Motor neuron (in vitro differentiated cells): ENCODE results near the gene MPC1L. TPM values are rescaled to one million over a fixed set of nuclear protein-coding genes. Genes with fewer than 3 reads are reported as not detected.

Experiments
- ATAC-seq, 8 experiments: fragments of 200-7000 bp; cut with Tn5 transposase; replicated peaks in 6 of 8; 2 replicates each; pipeline ENCODE4 v1.8.0; 2021; ENCODE audit warnings: mild to moderate bottlenecking in 8 of 8, moderate library complexity in 8 of 8
- H3K27ac ChIP-seq, 2 donors: fragments of 250-450 bp; sonication (Bioruptor Pico); 2 replicates each; pipeline ENCODE4 v1.9.0; 2021; ENCODE audit warnings: antibody characterized with exemption in 2 of 2, mild to moderate bottlenecking in 2 of 2, moderate library complexity in 1 of 2
- H3K4me1 ChIP-seq, 2 donors: fragments of 250-450 bp; sonication (Bioruptor Pico); replicated peaks in 1 of 2; 2 replicates each; pipeline ENCODE4 v1.6.1; 2021; ENCODE audit warnings: antibody characterized with exemption in 2 of 2, mild to moderate bottlenecking in 2 of 2, moderate library complexity in 1 of 2
- H3K4me3 ChIP-seq, 5 donors: fragments of 250-450 bp; sonication (Bioruptor Pico); 2 replicates each; pipeline ENCODE4 v1.9.0; 2021; ENCODE audit warnings: antibody characterized with exemption in 5 of 5, mild to moderate bottlenecking in 5 of 5, moderate library complexity in 4 of 5
- WGBS, 10 experiments: fragments of 450-650 bp; shearing (Covaris generic); methylation state at CpG; one replicate each; pipeline ENCODE4 v1.0.0; 2022; 5-methylcytosine and 5-hydroxymethylcytosine counted together
- in situ Hi-C, 9 experiments: fragments of 400-800 bp; cut with MboI; loops; one replicate each; pipeline ENCODE4 v1.15.0; 2021; ENCODE audit warnings: low sequenced_read_pairs in 9 of 9, low pct_unique_long_range_greater_than_20kb in 2 of 9; ENCODE audit not compliant: unreplicated experiment in 9 of 9
- total RNA-seq, 8 experiments: library from RNA; unstranded; fragments of 300-600 nt; gene quantifications; 2 replicates each; pipeline versions ENCODE4 v1.2.3 to v1.2.4, GENCODE V29; 2022

The MPC1L gene
- total RNA-seq, 8 experiments from 2014 or later = not detected

DNA sequence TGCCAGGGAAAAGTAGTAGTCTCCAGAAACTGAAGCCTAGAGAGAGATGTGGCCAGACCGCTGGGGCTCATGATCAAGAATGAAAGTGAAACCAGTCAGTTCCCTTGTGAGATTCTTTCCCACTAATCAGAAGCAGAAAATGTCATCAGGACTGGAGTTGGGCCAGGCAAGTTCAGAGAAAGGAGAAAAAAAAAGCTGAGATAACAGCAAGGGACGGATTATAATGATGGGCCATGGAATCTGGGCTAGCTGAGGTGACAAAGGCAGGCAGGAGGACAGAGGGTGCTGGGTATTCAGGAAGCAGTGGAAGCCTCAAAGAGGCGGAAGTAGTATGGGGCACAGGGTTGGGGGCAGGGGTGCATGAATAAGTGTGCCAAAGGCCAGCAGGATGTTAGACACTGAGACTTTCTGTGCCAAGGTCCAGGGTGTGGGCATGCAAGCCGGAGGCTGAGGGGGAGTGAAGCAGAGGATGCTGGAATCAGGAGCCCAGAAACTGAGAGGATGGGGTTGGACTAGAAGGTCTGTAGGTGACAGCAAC lies 21.7 kb downstream of the MPC1L start:
- in situ Hi-C loops = no loop called here

DNA sequence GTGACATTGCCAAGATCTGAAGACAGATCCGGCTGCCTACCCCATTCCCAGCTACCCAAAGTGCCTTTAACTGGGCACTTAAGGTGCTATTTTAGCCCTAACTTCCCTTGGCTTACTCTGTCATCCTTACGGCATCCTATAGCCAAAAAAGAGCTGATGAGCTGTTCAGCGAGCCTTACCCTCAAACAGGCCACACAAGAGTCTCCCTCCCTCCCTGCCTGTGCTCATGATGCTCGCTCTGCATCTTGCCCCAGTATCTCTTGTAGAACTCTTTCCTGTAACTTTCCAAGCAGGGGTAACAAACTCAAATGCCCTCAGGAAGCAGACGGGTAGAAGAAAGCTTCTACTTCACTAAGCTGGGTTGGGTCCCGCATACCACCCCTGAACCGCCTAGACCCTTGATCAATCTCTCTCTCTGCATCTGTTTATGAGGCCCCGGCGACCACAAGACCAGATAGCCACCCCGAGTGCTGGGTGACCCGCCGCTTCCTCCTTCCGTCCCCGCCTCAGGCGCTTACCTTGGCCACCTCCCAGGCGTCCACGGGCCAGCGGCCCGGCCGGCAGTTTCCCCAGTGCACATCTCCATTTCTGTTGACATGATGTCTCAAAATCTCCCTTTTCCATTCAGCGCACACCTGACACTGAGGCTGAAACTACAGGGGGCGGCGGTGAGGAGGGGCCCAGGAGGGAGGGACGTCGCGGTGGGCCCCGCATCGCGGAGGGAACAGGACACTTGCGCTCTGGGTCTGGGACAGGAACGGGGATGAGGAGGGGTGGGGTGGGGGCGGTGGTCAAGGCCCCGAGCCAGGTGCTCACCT lies 23.5 kb downstream of the MPC1L start:
- ATAC-seq = peak; percentile 38 to 61 (median 50)
- peaks cover 0 to 4% of the 10 kb centered on the region in 2 donors for H3K4me1 ChIP-seq
- WGBS, 10 experiments = 0% methylated on average over 1 of the region's 33 CpGs; no CpG with 5 or more reads in 8 of the 10 experiments
- H3K27ac ChIP-seq = peak overlapping the region; percentile 40 to 76
- H3K4me3 ChIP-seq = peak overlapping the region; percentile 65 to 91 (median 66)
- in situ Hi-C loops = no loop called here

More for the DNA sequence above, 21.7 kb downstream of the MPC1L start:
- Histone ChIP-seq H3K4me3 (no peak overlapping the region), H3K27ac (no peak overlapping the region), H3K4me1 (peaks cover 0 to 4% of the 10 kb centered on the region in 2 donors)
- 33 to 89% (median 89%) methylated on average over 1 to 2 of the region's 4 CpGs; no CpG with 5 or more reads in 7 of the 10 experiments for WGBS, 10 experiments
- peak in 3 of 8 experiments; percentile 8 to 39 (median 33) for ATAC-seq

DNA sequence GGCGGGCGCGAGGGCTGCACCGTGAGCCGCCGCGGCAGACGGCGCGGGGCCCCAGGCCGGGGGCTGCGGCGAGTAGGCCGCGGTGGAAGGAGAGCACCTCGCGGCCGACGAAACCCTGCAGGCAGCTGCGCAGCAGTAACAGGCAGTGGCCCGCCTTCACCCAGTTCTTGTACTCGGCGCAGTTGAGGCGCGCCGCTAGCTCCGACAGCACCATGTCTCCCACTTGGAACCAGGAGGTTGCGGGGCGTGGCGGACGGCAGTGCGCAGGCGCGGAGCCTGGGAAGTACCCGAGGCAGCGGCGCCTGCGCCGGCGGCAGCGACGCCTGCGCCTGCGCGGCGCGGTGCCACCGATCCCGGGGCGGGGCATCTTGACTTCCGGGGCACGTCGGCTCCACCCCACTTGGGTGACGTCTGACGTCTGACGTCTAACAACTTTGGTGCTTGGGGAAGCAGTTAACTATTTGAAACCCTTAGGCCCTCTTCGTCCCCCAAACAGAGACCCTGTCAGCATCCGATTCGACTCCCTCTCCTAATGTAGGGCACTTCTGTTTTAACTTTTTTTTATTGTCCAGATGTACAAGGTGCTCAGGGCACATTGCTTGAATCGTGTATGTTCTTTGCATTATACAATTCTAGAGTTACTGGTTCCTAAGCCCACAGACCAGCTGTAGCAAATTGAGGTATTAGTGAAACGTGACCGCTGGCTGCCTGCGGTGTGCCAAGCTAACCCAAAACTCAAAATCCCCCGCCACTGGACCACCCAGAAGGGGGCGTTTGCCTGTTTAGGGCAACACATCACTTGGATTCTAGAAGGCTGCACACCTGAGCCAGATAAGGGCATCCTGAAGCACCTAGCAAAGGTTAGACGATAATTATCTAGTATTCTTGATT lies 24.3 kb downstream of the MPC1L start, which contains the start of gene CXorf38:
Gene CXorf38, minus strand, starts transcription at position 255 of the 891 bp plus-strand sequence. Its CDS starts 41 bp downstream, at position 214.
- H3K27ac ChIP-seq = peak within 1 kb of the TSS; percentile 40 to 76
- peak within 1 kb of the TSS; percentile 65 to 91 (median 66) for H3K4me3 ChIP-seq
- WGBS, 10 experiments = 14 to 48% (median 20%) methylated on average over 1 to 5 of the region's 66 CpGs; no CpG with 5 or more reads in 7 of the 10 experiments
- peaks cover 0 to 4% of the 10 kb centered on the region in 2 donors for H3K4me1 ChIP-seq
- in situ Hi-C loops = no loop called here
- peak; percentile 58 to 96 (median 92) for ATAC-seq

DNA sequence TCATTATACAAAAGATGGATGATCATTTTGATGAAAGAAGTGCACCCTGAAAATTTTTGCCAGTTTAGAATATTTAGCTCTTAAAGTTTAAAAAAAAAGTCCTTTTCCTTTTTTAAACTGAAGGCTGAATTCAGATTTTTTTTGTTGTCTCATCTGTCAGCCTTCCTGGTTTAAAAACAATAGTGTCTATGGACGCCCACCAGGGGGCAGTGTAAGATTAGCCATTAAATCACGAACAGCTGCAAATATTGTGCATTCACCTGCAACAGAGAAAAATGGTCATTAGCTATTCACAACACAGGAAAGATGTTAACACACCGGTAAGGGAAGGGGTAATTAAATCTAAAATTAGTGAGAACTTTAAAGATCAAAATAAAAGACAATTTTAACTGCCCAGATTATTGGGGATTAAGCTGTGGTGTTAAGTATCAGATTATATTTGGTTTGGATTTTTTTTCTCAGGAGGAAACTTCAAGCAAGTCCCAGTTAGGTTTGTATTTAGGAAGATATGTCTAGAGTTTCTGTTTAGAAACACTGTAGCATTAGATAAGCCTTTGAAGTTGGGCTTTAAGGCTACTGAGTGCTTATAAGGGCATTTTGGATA lies 28.5 kb downstream of the MPC1L start:
- Histone ChIP-seq H3K4me1 (no peaks in the 10 kb centered on the region), H3K27ac (no peak overlapping the region), H3K4me3 (no peak overlapping the region)
- in situ Hi-C loops = no loop called here
- WGBS, 10 experiments = 0 to 20% (median 0%) methylated on average over 1 to 3 of the region's 3 CpGs; no CpG with 5 or more reads in 3 of the 10 experiments
- no peak for ATAC-seq

DNA sequence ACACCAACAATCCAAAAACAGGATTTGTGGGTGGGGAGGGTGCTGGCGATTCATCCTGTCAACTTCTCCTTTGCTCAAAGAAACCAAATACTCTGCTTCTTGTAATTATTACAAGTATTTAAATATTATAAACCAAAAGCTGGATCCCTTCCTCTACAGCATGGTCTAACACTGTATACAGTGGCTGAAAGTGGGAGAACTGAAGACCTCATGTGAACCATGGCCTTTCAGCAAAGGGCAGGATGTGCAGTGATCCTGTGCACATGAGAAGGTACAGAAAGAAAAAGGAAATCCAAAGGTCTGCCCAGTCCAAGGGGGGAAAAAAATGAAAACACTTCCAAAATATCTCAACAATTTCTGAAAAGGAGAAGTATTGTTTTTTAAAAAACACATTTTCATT lies 29.4 kb downstream of the MPC1L start:
- H3K4me1 ChIP-seq = no peaks in the 10 kb centered on the region
- no peak overlapping the region for H3K27ac ChIP-seq
- in situ Hi-C loops = no loop called here
- 60 to 88% methylated on average over 1 of the region's 1 CpG; no CpG with 5 or more reads in 8 of the 10 experiments for WGBS, 10 experiments
- no peak overlapping the region for H3K4me3 ChIP-seq
- no peak for ATAC-seq

DNA sequence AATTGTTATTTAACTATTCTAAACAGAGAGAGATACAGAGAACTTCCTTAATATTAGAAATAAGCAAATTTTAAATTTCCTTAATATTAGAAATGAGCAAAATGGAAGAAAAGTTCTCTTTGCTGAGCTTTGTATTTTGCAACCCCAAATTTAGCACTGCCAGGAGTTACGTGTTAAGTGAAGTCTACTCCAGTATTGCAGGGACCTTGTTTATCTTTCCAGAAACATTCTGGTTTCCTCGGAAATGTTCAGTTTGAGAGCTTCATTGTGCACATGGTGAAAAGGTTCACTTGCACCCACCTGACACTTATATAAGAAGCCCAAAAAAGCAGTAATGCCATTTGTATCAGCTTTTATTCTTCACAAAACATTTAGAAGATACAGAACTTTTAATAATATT lies 30.3 kb downstream of the MPC1L start:
- no peak for ATAC-seq
- no peak overlapping the region for H3K4me3 ChIP-seq
- H3K4me1 ChIP-seq = no peaks in the 10 kb centered on the region
- 88 to 100% (median 100%) methylated on average over 1 to 2 of the region's 2 CpGs; no CpG with 5 or more reads in 4 of the 10 experiments for WGBS, 10 experiments
- in situ Hi-C loops = no loop called here
- no peak overlapping the region for H3K27ac ChIP-seq

DNA sequence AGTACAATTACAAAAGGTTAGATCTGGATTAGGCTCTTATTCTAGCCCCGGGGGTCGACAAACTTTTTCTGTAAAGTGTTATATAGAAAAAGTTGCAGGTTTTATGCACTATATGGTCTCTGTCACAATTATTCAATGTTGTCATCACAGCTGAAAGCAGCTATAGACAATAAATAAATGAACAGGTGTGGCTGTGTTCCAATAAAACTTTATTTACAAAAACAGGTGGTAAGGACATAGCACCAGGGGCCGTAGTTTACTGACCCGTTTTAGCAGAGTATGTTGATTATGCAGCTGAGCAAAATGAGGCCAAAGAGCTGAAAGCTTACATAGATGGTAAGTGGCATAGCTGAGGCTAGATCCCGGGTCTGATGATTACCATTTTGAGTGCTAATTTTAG lies 37.2 kb downstream of the MPC1L start:
- no peaks in the 10 kb centered on the region for H3K4me1 ChIP-seq
- in situ Hi-C loops = no loop called here
- no peak overlapping the region for H3K27ac ChIP-seq
- no peak overlapping the region for H3K4me3 ChIP-seq
- ATAC-seq = no peak
- WGBS, 10 experiments = 60 to 100% (median 100%) methylated on average over 1 to 5 of the region's 5 CpGs; no CpG with 5 or more reads in 5 of the 10 experiments

DNA sequence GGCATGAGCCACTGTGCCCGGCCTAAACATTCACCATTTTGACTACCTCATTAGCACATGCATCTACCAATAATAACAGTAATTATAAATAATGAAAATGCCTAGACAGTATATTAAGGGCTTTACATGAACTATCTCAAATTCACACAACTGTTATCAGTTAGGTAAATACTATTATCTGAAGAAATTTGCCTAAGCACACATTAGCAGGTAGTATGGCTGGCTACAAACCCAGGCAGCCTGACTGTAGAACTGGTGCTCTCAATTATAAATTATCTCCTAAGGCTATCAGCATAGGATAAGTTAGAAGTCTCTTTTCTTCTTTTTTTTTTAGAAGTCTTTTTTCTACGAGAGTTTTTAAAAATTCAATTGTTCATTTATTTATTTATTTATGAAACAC lies 38.3 kb downstream of the MPC1L start:
- H3K4me1 ChIP-seq = no peaks in the 10 kb centered on the region
- 83 to 100% (median 92%) methylated on average over 1 to 2 of the region's 2 CpGs; no CpG with 5 or more reads in 7 of the 10 experiments for WGBS, 10 experiments
- in situ Hi-C loops = no loop called here
- H3K27ac ChIP-seq = no peak overlapping the region
- ATAC-seq = no peak
- H3K4me3 ChIP-seq = no peak overlapping the region

DNA sequence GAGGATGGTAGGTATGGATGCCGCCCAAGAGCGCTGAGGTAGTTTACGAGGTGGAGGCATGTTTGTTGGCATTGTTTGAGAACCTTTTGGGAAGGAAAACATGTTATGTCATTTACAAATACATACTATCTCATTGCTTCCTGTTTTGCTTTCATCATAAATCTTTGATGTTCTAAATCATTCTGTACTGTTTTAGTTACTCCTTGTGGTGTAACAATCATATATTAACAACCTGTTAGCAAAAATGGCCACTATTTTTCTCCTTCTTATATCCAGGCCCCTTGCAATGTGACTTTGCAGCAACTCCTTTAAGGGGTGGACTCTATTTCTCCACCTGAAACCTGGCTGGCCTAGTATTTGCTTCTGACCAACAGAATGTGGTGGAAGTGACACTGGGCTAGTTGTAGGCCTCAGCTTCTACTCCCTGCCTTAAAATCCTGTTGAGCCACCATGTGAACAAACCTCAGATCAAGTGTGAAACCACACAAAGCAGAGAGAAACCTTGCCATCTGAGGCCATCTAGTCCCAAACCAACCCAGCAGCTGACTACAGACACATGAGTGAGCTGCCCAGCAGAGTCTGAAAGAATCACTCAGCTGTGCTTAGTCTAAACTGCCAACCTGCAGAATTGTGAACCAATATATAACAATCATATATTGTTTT lies 40.0 kb downstream of the MPC1L start:
- Histone ChIP-seq H3K4me1 (no peaks in the 10 kb centered on the region), H3K4me3 (no peak overlapping the region), H3K27ac (no peak overlapping the region)
- WGBS, 10 experiments = 86 to 96% methylated on average over 3 of the region's 3 CpGs; no CpG with 5 or more reads in 8 of the 10 experiments
- in situ Hi-C loops = no loop called here
- no peak for ATAC-seq

DNA sequence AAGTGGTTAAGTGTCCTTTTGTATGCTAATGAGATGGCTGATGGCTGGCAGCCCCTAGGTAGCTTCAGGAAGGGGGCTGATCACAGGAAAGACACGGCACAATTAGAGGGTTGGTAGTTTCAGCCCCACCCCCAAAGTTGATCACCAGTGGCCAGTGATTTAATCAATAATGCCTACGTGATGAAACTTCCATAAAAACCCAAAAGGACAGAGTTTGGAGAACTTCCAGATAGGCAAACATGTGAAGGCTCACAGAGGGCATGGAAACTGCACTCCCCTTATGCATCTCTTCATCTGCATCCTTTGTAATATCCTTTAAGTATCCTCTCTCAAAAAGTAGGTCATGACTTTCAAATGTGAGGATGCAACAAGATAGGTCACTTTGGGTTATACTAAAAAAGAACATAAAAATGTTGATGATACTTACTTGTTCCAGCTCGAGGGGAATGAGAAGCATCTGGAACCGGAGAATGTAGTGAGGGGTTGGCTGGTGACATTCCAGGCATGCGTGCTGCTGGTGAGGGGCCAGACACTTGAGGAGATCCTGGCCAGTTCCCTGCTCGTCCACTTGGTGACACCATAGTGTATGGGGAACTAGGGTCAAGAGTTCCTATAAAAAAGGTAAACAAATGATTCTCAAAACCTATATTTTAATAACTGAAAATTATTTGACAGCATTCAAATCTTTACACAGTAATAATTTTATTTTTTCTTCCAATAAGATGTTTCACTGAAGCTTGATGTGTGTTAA lies 40.8 kb downstream of the MPC1L start:
- 0 to 85% (median 56%) methylated on average over 1 to 4 of the region's 6 CpGs; no CpG with 5 or more reads in 3 of the 10 experiments for WGBS, 10 experiments
- H3K4me3 ChIP-seq = no peak overlapping the region
- ATAC-seq = peak in 2 of 8 experiments; percentile 18 to 33
- H3K4me1 ChIP-seq = no peaks in the 10 kb centered on the region
- H3K27ac ChIP-seq = no peak overlapping the region
- in situ Hi-C loops = no loop called here

DNA sequence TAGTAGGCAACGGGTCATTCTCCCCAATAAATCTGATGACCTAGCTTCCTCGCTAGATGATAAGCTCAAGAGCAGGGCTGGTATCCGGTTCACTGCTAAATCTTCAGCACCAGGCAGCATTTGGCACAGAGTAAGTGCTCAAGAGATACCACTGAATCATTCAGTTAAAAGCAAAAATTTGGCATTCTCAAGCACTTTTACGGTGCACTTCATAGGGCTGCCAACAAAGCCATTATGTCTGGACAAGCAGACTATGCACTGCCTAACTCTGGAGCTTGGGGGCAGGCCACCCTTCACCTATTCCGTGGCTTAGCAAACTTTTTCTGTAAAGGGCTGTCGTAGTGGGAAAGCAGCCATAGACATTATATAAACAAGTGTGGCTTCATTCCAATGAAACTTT lies 47.9 kb downstream of the MPC1L start:
- H3K4me1 ChIP-seq = no peaks in the 10 kb centered on the region
- WGBS, 10 experiments = 60 to 100% (median 90%) methylated on average over 1 to 4 of the region's 6 CpGs; no CpG with 5 or more reads in 7 of the 10 experiments
- no peak overlapping the region for H3K27ac ChIP-seq
- no peak overlapping the region for H3K4me3 ChIP-seq
- no peak for ATAC-seq
- in situ Hi-C loops = no loop called here
